ENCODE results near the gene SLC6A13.

Gene SLC6A13

DNA sequence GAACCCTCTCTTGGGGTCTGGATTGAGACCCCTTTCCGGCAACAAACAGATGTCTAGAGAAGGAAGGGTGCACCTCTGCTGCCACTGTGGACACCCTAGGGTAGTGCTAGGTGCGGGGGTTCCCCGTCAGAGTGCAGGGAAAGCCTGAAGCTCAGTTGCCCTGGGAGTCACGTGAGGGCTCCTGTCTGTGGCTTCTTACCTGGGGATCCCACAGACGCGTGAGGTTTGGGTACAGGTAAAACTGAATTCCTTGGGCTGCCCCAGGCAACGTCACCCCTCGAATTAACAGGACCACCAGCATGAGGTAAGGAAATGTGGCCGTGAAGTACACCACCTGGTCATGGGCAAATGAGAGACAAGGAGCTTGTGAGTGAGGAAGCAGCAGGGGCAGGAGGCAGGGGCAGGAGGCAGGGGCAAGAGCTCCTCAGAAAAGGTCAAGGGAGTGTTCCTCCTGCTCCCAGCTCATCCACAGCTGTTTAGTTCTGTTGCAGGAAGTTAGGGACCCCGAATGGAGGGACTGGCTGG, 27.7 kb downstream of the SLC6A13 start:
- DNase-seq (ENCODE audit: low read depth in 2 of 2, low spot score in 1 of 2): no peak

DNA sequence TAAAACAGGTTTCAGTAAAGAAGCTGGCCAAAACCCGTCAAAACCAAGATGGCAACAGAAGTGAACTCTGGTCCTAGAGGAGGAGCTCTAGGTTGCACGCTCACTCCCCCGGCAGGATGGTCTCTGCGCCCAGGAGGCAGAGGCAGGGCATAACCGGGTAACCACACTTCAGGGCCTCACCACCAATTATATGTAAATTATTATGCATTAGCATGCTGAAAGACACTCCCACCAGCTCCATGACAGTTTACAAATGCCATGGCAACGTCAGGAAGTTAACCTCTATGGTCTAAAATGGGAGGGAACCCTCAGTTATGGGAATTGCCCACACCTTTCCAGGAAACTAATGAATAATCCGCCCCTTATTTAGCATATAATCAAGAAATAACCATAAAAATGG, 28.6 kb downstream of the SLC6A13 start:
- no peak for DNase-seq (ENCODE audit: low read depth in 2 of 2, low spot score in 1 of 2)

DNA sequence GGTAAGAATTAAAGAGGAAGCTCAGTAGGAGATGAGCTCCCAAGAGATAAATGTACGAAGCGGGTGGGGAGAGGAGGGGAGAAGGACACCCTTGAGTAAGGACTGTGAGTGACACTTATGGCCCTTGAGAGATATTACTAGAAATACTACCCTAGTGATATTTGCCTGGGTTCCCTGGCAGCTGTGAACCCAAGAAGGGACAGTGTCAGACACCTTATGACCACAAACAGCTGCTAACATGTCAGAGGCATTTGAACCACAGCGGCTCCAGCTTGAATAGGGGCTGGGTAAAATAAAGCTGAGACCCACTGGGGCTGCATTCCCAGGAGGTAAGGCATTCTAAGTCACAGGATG, 29.0 kb downstream of the SLC6A13 start:
- no peak for DNase-seq (ENCODE audit: low read depth in 2 of 2, low spot score in 1 of 2)

DNA sequence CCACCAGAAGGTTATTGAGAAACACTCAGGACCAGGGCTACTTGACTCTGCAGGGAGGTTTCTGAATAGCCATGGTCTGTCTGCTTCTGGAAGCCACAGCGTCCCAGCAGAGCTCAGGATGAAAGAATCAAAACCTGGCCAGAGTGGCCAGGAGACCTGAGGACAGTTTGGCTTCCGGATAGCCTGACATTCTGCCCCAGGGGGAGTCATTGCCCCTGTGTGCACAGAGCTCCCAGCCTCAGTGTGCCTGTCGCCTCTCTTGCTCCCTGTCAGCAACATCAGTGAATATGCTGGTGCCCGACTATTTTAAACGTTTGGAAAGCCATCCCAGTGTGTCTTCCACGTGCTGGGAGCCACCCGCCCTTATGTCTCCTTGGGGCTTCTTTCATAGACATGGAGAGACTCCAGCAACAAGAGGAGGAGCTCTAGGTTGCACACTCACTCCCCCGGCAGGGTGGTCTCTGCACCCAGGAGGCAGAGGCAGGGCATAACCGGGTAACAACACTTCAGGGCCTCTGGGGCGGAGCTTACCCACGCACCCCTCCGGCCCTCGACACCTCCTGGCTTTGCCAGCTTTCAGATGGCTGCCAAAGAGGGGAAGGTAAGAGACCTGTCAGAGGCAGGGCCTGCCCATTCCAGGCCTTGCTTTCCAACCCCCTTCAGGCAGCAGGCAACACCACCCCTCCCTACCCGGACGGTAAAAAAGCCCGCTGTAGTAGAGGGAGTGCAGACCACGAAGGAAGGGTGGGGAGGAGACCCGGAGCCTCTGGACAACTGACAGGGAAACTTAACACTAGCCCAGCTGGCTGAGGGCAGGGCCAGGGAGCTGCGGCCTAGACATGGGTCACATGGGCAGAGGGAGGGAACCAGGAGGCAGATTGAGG, 29.7 kb downstream of the SLC6A13 start:
- no peak for DNase-seq (ENCODE audit: low read depth in 2 of 2, low spot score in 1 of 2)

DNA sequence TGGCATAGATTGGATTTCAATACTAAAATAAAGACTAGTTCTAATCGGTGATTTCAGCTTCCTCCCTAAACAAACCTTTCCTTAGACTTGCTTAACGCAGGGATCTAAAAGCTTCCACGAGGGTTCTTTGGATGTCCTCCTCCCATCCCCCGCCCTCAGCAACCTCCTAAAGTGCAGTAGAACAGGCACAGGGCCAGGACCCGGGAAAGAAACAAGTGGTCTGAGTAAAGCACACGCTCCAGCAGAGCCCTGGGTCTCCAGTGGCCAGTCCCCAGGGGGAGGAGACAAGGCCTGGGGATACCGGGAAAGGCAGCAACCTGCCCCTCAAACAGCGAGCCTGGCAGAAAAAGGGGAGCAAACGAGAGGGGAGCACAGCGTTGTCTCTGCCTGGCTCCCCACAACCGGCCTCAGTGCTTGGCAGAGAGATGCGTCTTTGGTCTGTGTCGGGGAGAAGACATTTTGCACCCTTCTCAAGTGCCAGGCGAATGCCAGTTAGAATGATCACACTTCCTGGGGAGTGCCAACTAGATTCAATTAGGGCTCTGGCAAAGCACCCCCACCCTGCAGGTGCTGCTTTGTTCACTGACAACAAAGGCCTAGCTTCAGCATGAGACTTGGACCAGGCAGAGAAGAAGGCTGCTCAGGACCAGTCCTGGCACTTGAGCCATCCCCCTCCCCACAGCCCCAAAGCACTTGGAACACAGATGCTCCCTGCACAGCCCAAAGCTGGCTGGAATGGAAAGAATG, 31.5 kb downstream of the SLC6A13 start:
- DNase-seq (ENCODE audit: low read depth in 2 of 2, low spot score in 1 of 2): no peak

DNA sequence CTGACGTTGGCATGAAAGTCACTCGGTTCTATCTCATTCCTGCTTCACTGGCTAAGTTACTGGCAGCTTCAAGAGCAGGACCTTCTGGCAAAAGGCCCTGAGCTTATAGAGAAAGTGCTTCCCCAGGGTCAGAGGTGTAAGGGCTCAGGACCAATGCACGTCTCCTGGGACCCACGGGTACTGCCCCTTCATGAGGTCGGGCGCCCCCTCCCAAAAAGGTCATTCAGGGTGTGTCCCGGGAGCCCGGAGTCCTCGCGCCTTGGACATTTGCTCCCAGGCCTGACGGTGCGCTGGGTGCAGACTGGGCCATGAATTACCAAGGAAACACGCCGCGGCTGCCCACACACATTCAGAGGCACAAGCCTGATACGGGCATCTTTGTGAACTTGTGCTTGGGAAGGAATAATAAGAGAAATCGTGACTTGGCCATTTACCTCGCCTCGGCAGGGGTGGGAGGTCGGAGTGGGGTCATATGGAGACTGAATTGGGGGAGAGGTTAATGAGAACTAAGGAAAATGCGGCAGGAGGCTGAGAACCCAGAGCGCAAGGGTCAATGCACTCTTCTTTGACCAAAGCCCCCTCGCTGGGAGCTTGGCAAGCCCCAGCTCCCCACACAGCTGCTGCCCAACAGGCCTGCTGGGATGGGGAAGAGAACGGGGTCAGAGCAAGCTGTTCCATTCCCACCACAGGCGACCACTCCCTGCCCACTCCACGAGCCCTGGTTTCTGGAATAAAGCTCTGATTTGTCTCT, 33.0 kb downstream of the SLC6A13 start:
- DNase-seq (ENCODE audit: low read depth in 2 of 2, low spot score in 1 of 2): no peak

DNA sequence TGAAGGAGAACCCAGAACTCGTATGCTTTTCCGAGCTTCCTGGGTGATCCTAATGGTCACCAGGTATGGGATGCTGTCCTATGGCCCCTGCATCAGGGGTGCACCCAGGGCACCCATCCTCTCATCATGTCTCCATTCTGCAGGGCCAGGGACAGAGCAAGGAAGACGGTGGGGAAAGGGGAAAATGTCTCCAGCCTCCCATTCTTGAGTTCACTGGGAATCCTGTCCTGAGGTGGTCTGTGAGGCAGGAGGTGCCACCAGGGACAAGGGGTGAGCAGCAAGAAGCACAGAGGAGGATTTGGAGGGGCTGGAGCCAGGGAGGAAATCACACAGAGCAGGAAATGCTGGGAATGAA, 33.8 kb downstream of the SLC6A13 start:
- no peak for DNase-seq (ENCODE audit: low read depth in 2 of 2, low spot score in 1 of 2)

DNA sequence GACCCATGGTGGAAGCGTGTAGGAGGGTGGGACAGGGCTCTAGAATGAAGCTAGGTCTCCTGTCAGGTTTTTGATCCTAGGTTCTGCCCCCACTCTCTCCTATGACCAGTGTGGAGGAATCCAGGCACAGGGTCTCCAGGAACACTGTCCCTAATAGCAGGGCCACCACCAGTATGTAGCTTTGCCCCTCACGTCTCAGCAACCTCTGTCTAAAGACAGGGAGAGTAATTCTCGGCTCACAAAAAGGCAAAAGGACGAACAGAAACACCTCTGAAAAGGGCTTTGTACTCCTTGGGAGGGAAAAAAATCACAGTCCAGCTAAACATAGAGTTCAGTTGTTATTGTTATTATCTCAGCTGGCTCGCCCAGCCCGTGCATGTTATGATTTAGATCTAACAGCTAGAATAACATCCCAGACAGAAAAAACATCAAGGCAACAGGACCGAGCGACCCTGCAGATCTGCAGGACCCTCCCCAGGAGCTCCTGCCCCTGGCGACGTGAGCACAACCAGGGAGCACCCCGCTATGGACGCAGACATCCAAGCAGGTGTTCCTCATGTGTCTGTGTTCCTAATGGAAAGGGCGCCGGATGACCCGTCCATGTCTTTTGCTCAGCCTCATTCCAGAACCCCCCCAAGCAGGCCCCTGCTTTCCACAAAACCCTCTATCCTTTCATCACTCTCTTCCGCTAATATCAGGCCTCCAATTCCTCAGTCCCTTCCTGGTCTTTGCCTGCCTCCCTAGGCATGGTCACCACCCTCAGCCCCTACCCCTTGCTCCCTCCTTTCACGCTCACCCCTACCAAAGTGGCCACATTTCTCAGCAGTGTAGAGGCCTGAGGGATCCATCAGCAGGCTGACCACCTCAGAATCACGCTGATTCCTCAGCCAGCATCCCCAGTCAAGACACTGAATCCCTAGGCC, 34.5 kb downstream of the SLC6A13 start:
- DNase-seq (ENCODE audit: low read depth in 2 of 2, low spot score in 1 of 2): no peak

DNA sequence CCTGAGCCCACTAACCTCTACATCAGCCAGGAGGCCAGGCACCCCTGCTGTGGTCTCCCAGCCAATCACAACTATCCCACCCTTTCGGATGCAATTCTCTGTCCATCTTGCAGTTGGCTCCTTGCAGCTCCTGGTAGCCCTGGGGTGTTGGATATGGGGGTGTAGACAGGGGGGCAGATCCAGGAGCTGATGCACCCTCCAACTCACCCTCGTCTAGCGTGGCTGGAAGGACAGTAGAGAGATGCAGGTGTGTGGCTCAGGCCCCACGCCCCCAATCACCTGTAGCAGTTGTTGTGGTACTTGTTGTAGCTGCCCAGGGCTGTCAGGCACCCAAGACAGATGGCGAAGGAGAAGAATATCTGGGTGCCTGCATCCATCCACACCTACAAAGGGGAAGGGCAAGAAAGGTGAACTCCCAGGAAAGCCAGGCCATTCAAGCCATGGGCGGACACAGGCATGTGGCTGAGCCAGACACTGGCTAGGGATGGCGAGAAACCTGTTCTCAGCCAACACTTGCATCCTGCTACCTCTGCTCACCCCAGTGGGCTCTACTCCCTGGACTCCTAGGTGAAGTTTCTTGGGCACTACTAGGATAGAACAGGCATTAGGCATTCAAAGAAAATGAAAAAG, 35.2 kb downstream of the SLC6A13 start:
- no peak for DNase-seq (ENCODE audit: low read depth in 2 of 2, low spot score in 1 of 2)

DNA sequence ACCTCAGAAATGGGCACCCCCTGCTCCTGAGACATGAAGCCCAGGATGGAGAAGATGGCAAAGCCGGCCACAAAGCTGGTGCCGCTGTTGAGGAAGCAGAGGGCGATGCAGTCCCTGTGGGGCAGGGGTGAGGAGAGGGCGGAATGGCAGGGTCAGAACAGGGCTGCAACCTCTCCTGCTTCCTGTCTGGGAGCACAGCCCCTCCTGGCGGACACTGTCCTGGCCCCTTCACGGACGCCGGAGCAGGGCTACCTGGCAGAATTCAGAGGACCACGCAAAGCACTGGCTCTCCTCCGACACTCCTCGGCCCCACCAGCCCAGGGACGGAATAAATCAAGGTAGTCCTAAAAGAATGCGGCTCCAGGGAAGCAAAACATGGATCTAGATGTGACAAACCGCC, 36.2 kb downstream of the SLC6A13 start:
- DNase-seq (ENCODE audit: low read depth in 2 of 2, low spot score in 1 of 2): no peak

DNA sequence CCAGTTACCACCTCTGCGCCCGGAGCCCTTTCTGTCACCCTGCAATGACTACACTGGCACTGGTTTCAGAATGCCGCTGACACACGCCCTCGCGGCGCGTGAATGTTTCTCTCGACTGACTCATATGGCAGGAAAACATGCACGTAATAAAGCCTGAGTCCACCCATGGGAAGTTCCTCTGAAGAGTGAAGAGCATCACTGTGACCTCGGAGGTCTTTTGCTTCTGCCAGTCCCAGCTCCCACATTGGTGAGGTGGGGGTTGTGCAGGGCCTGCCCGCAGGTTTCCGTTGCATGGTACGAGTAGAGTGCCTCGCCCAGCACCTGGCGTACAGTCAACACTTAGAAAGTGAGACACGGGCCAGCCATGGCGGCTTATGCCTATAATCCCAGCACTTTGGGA, 37.6 kb downstream of the SLC6A13 start:
- DNase-seq (ENCODE audit: low read depth in 2 of 2, low spot score in 1 of 2): no peak

DNA sequence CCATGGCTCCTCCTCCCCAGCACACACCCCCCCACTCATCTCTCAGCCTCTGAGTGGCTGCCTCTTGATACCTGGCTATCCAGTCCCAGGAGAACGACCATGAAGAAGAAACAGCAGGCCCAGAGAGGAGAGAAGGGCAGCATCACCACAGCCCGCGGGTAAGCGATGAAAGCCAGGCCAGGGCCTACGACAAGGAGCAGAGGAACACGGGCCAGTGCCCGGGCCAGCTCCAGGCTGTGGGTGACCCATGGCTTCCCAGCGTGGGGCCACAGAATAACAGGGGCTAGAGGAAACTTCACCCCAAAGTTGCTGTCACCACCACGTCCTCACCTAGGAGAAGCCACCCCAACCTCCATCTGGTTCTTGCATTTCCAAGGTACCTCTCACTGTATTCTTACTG, 38.3 kb downstream of the SLC6A13 start:
- no peak for DNase-seq (ENCODE audit: low read depth in 2 of 2, low spot score in 1 of 2)

DNA sequence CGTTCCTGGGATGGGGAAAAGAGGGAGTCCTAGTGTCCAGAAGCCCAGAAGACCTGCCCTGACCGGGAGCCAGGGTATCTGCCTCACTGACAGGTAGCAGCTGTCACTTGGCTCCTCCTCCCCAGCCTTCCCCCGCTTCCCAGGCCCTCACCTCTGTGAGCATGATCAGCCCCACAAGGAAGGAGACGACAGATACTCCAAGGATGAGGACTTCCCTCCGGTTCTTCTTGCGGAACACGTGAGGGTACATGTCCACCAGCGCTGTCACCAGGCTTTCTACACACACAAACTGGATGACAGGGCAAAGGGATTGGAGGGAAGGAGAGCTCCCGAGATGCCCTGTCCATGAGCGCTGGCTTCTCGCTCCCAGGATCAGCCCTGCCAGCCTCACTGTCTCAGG, 38.8 kb downstream of the SLC6A13 start:
- no peak for DNase-seq (ENCODE audit: low read depth in 2 of 2, low spot score in 1 of 2)

DNA sequence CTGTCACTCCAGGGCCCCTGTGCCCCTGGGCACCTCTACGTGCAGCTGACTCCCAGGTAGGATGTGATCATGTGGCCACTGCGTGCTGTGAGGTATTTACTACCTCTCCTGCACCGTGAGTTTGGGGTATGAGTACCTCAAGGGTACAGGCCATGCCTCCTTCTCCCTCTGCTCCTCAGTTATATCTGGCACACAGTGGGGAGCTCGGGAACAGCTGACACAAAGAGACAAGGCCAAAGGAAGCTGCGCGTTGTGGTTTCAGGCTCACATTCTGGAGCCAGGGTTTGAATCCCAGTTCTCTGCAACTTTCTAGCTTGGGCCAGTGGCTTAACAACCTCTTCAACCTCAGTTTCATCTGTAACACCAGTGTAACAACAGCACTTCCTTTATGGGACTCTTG, 40.9 kb downstream of the SLC6A13 start:
- no peak for DNase-seq (ENCODE audit: low read depth in 2 of 2, low spot score in 1 of 2)

DNA sequence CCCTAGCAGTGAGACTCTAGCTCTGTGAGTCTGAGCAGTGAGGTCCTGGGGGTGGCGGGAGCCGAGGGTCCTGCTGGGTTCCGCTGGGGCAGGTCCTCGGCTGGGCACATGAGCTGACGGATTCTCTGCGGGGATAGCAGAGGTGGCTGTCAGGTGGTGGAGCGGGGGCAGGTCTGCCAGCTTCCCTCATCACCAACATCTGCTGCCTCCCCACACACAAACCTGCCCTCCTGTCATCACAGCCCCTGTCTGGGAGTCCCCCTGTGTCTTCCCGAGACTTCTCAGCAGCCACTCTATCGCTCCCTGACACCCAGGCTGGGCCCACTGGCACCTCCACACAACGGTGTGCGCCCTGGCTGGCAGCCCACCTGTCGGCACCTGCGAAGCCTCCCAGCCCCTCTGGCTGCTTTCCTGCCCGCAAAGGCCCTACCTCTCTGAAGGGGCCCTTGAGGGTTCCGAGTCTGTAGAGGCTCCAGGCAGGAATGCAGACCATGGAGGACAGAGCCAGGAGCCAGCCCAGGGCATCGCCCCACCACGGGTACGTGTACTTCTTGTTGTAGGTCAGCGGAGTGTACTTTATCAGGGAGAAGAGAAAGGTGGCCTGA, 41.6 kb downstream of the SLC6A13 start:
- DNase-seq (ENCODE audit: low read depth in 2 of 2, low spot score in 1 of 2): no peak

DNA sequence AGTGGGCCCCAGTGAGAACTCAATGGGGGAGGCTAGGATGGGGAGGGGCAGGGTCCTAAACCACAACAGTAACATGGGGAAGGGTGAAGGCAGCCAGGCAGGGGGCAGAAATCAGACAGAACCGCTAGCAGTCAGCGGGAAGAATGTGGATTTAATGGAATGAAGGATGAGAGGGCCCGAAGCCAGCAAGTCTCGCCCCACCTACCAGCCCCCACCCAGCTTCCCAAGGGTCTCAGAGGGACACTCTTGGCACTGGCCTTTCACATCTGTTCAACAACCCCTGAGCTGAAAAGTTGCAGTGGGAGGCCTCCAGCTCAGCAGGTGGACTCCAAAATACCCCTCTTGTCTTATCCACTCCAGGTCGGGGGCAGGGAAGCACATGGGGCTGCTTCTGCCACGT, 42.1 kb downstream of the SLC6A13 start:
- DNase-seq (ENCODE audit: low read depth in 2 of 2, low spot score in 1 of 2): no peak

DNA sequence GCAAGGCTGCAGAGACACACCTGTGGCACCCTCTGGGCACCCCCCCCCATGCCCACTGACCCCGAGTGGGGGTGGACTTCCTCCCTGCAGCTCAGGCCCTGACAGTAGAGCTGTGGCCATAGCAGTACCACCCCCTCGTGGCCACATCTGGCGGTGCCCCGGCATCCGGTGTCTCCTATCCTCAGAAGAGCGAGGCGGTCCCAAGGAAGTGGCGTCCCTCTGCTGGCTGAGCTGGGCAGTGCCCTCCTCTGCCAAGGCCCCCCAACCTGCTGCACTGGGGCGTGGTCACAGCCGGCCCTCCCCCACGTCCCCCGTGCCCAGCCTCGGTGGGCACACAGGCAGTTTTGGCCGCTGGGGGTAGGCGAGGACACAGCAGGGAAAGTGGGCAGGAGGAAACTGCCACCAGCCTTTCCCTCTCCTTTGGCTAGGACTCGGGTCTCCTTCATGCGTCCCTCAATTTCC, 42.7 kb downstream of the SLC6A13 start:
- no peak for DNase-seq (ENCODE audit: low read depth in 2 of 2, low spot score in 1 of 2)

DNA sequence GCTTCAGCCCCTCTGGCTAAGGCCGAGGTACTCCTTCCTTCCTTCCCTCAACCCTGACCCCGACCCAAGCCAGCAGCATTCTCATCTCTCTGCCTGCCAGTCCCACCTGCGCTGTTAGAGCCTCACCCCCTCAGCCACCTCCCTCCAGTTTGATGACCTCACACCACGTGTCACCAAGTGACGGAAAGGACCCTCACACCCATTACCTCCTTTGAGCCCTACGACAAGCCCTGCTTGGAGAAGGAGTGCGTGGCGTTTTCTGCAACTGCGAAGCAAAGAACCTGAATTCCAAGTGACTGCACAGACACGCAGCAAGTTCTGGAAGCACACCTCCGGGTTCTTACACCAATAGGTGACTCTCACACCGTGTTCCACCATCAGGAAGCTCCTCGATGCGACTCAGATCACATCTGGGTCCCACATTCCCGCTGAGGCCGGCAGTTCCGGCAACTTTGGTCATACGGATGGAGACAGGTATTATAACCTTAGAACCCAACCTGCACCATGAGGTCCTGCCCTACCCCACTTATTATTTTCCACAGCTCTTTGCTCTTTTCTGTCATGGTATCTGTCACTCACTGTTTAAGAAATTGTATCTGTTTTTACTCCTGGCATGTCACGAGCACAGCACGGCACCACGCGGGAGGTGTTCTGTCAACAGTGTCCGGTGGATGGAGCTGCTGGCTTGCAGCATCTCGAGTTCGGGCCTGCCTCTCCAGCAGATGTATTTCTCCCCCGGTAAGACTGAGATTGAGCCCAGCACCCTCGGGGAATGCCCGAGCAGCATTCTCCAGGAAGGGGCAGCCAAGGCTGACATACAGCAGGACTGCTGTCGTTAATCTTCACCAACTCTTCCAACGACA, 43.7 kb downstream of the SLC6A13 start:
- DNase-seq (ENCODE audit: low read depth in 2 of 2, low spot score in 1 of 2): no peak

DNA sequence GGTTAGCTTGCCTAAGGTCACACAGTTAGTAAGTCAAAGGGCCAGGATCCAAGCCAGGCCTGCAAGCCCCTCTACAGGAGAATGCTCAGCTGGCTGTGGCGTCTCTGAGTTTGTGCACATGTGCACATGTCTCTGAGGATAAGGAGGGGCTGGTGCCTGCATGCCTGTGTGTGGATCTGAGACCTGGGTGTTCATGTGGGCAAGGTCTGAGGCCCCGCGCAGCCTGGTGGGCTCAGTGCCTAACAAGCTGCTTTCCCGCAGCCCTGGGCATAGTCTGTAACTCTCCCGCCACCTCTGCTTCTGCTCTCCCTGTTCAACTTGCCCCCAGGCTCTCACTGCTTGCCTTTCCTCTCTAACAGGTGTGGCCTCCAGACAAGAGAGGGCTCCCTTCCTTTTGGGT, 44.4 kb downstream of the SLC6A13 start:
- no peak for DNase-seq (ENCODE audit: low read depth in 2 of 2, low spot score in 1 of 2)
